Stimulated activated CD4-positive, alpha-beta T cell treated with anti-CD3 and anti-CD28 coated beads, Interleukin-15, amount 100 ng/mL, for 48 hours (primary cell): ENCODE results near the gene ABLIM1.
A peak's percentile ranks its signal among the peaks of the same experiment; 100 is the strongest.

ENCODE experiments used
- DNase-seq, 2 donors: peaks; one replicate each; pipeline ENCODE4 v3.0.0-alpha.2; 2020; ENCODE audit warnings: low read depth in 2 of 2

The ABLIM1 gene

DNA sequence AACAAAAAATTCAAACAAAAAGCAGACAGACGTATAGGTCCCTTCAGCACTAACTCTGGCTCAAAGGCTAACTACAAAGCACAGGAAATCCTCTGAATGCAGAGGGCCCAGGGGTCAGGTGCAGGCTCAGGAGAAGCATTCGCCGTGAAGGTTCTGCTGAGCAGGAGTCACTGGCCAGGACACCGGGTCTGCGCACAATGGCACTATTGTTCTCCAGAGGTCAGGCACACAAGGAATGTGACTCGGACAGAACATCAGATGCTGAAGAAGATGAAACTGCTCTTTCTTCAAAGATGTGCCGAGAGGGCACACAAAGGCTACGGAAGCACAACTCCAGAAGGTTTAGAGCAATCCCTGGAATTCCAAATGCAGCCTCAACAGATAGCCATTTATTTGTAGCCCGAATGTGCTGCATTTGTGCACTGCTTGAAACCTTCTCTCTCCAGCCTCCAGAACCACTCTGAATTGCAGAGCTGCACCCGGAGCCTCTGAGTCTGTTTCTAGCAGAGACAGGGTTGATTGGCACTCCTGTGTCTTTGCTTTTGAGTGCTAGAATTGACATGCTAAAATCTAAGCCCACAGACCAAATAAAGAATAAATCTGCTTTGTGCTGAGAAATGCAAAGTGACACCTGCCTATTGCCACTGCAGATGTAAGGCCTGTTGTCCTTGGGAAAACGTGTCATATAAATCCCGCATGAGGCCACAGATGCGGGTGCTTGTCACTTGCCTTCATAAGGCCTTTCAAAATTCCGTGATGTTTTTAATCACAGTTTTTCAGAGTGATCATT, 168.4 kb downstream of the ABLIM1 start:
- no peak for DNase-seq

DNA sequence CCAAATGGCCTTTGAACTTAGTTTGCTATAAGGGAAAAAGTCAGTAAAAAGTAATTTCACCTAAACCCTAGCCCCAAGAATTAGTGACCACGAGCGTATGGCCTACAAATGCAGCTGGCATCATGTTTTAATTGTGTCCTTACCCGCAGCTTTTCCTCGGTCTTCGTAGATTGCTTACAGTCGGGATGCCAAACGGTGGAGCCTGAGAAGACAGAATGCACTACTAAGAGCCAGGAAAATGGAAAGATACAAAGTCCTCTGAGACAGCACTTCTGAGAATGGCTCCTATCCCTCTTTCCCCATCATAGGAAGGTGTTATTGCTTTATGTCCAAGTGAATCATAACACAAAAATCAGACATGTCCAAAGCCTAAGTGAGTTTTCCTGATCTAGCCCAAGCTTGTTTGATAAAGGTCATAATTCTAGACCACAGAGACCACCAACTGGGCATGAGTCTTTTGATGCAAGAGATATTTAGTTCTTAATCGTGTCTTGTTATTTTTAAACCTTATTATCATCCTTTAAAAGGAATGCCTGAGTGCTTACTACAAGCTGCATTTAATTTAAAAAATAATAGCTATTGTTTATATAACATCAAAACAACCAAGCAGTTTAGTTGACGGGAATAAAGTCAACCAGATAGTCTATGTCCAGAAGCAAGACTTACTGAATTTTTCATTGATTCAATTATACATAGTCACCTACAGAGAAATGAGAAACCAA, 170.1 kb downstream of the ABLIM1 start:
- no peak for DNase-seq

GRCh38 chr10:114486938-114487814, 170.9 kb downstream of the ABLIM1 start:
- DNase-seq: no peak

GRCh38 chr10:114485696-114486400, 172.2 kb downstream of the ABLIM1 start:
- no peak for DNase-seq

GRCh38 chr10:114483575-114483974, 174.5 kb downstream of the ABLIM1 start:
- no peak for DNase-seq

DNA sequence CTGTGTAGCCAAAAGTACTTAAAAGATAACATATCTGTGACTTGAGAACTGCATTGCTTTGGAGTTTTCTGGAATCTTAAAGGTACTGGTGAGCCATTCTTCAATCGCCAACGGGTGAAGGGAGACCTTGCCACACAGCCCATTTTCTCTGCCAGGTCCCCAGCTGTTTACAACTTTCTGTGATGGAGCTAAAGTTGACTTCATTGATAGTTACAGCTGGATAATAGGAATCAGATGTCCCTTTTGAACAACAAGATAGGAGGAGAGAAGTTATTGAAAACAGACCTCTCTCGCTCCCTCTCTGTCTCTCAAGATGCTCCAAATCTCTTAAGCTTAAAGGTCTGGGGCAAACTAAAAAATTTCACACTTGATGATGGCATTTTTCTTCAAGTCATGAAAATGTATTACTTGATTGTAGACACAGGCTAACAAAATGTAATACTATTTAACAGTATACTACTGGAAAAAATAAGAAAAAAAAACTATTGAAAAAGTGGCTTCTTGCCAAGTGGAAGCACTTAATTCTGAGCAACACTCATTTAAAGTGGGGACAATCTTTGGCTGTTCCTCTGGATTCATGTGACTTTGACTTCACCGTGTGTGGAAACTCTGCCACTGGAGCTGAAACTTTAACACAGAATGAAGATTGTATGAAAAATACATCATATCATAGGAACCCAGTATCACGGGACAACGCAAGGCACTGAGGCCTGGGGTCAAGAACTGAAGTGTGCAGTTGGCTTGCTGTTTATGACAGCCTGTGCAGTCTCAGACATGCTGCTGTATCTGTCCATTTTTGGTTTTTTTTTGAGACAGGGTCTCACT, 175.4 kb downstream of the ABLIM1 start:
- DNase-seq: no peak

GRCh38 chr10:114481055-114481454, 177.0 kb downstream of the ABLIM1 start:
- DNase-seq: no peak

DNA sequence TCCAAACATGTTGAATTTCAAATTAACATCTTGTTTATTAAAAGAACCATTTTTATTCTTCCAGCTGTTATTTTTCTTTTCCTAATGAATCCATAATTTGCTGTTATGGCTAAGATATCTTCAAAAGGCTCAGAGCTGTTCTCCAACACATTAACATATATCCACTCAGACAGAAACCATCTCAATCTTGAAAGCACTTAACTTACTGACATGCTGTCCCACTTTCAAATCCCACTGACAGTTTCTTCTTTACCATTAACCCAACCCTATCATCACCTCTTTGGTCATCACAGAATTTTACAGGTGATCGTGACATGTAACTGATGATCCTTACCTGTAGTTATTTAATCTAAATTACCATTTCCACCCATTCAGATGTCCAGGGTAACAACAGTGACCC, 178.2 kb downstream of the ABLIM1 start:
- DNase-seq: no peak

DNA sequence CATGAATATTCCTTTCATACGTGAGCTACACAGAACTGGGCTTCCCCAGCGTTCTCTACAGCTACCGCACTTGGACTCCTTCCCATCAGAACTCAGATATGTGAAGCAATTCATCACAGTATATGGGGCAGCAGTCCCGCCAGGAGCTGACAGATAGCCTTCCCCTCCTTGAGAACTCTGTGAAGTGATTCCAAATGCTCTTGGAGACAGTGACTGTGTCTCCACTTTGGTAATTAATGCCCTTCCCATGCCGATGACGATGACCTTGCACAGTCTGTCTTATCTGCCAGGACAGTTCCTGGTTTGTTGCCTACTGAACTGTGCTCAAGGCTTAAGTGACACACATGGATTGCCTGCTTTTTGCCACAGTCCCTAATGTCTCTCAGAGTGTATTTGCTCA, 178.8 kb downstream of the ABLIM1 start:
- no peak for DNase-seq

DNA sequence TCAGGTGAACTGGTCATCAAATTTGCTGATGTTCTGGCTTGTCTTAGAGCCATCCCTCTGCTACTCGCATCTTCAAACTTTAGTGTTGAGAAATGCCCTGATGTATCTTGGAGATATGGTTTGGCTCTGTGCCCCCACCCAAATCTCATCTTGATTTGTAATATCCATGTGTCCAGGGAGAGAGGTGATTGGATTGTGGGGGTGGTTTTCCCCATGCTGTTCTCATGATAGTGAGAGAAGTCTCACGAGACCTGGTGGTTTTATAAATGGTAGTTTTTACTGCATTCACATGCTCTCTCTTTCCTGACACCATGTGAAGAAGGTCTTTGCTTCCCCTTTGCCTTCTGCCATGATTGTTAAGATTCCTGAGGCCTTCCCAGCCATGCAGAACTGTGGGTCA, 179.8 kb downstream of the ABLIM1 start:
- no peak for DNase-seq

DNA sequence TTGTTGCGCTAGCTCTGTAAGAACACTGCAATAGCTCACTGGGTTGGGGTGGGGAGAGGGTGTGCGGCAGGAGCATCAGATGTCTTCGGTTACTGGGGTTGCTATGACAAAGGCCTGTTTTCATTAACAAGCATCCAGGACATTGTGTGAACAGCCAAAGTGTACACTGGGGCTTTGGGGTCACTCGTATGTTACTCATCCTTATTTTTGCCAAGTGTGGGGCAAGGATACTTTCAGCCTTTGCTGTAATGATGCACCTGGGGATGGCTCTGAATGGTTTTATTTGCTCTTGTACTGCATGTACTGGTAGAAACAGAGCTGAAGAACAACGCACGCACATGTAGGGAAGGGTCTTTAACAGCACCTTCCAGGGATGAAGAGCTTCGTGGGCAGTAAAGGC, 180.8 kb downstream of the ABLIM1 start:
- DNase-seq: no peak

DNA sequence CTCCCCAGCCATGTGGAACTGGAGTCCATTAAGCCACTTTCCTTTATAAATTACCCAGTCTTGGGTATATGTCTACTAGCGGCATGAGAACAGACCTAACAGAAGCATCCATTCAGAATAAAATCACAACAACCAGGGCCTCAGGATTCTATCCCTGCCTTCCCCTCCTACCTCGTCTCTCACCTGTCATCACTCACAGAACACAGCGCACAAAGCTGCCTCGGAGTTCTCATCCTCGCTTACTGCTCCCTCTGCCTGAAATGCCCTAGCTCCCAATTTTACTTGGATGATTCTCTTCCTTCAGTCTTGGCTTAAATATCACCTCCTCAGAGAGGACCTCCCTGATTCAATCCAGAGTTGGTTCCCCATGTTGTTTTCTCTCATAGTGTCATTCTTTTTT, 183.1 kb downstream of the ABLIM1 start:
- no peak for DNase-seq

GRCh38 chr10:114473776-114474175, 184.3 kb downstream of the ABLIM1 start:
- DNase-seq: no peak

DNA sequence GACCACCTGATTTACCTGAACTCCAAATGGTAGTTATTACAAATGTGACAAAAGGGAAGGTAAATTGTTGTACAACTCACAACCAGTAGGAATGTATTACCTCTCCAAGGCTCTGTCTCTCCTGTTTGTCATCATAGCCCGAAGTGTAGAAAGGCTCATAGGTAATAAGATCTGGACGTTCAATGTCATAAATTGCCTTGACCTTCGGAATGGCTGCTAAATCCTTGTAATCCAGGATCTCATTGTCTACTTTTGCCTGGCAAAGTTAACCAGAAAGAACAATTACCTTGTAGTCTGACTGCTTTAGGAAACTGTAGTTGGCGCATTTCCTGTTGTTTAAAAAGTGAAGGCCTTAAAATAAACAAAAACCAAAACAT, 185.2 kb downstream of the ABLIM1 start:
- DNase-seq: no peak

- DNase-seq: no peak
These were observed 185.9 kb downstream of the ABLIM1 start for GRCh38 chr10:114471906-114472876.

GRCh38 chr10:114470956-114471905, 186.8 kb downstream of the ABLIM1 start:
- peak in 1 of 2 donors; percentile 40 for DNase-seq

DNA sequence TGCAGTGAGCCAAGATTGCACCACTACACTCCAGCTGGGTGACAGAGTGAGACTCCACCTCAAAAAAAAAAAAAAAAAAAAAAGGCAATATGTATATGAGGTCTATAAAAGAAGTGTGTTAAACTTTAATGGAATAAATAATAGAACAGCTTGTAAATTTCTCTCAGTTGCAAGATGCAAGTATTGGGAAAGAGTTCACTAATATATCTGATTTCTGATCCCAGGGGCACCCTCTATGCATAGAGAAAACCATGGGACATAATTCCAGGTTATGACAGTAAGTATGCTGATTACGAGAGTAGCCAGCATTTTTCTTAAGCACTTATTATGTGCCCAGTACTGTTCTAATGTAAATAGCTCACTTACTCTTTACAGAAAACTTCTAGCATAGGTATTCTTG, 187.7 kb downstream of the ABLIM1 start:
- no peak for DNase-seq

GRCh38 chr10:114458955-114459354, 199.1 kb downstream of the ABLIM1 start:
- peak; percentile 3 to 4 for DNase-seq
